ENCODE data around the gene ROBO1.

DNA sequence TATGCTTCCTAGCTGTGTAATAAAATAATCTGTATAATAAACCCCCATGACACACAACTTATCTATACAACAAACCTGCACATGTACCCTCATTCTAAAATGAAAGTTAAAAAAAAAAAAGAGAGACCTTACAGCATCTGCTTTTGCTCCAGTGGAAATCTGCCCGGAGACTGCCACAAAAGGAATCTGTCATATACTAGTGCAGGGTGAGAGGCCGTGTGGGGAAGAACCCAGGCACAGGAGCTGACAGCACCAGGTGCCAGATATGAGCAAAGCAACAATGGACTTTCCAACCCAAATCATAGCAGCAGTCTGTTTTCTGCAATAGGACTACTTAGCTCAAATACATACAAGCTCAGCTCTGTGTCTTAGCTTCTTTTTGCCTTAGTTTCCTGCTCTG lies 346.5 kb downstream of the ROBO1 start:
- no peak for TF ChIP-seq CTCF (IDR thresholded peaks at IDR 0.05; ENCODE audit: low read length)
- TF ChIP-seq EZH2 (optimal IDR thresholded peaks at IDR 0.05; ENCODE audit: low read depth, low read length): no peak
- no peak for TF ChIP-seq EZH2phosphoT487 (IDR thresholded peaks at IDR 0.05; ENCODE audit: low read length)

Measured in MM.1S (cell line).